ENCODE data around the gene MUSTN1. TPM values are rescaled to one million over a fixed set of nuclear protein-coding genes. Genes with fewer than 3 reads are reported as not detected.

MUSTN1 gene
- total RNA-seq, 1 donor from 2014 or later: 6.9 TPM

GRCh38 chr3:52848617-52849016, 13.8 kb upstream of the MUSTN1 start:
- TF ChIP-seq CTCF (IDR thresholded peaks at IDR 0.05): no peak
- H3K4me3 Mint-ChIP-seq (ENCODE audit: unreplicated experiment): no peak overlapping the region
- no peak for DNase-seq (ENCODE audit: low spot score)
- no peaks in the 10 kb centered on the region for H3K27me3 Mint-ChIP-seq (ENCODE audit: low read depth)
- peaks cover 3% of the 10 kb centered on the region for H3K36me3 Mint-ChIP-seq (ENCODE audit: low read depth)
- H3K27ac Mint-ChIP-seq (ENCODE audit: unreplicated experiment): peak overlapping the region; percentile 71
- no peaks in the 10 kb centered on the region for H3K9me3 Mint-ChIP-seq (ENCODE audit: low read depth)
- peaks cover 35% of the 10 kb centered on the region for H3K4me1 Mint-ChIP-seq (ENCODE audit: low read depth)

DNA sequence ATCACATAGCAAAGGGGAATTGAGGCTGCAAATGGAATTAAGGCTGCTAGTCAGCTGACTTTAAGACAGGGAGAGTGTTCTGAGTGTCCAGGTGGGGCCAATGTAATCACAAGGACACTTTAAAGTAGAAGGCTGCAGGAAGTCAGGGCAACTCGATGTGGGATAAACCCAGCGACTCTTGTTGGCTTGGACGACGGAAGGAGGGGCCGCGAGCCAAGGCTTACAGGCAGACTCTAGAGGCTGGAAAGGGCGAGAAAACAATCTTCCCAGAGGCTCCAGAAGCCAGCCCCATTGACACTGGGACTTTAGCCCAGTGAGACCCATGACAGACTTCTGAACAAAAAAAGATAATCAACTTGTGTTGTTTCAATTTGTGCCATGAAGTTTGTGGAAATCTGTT, 12.9 kb upstream of the MUSTN1 start:
- DNase-seq (ENCODE audit: low spot score): no peak
- Mint-ChIP-seq H3K9me3 (ENCODE audit: low read depth) (no peaks in the 10 kb centered on the region), H3K4me3 (ENCODE audit: unreplicated experiment) (no peak overlapping the region), H3K36me3 (ENCODE audit: low read depth) (peaks cover 5% of the 10 kb centered on the region), H3K4me1 (ENCODE audit: low read depth) (peaks cover 41% of the 10 kb centered on the region), H3K27ac (ENCODE audit: unreplicated experiment) (no peak overlapping the region), H3K27me3 (ENCODE audit: low read depth) (no peaks in the 10 kb centered on the region)
- TF ChIP-seq CTCF (IDR thresholded peaks at IDR 0.05): no peak

DNA sequence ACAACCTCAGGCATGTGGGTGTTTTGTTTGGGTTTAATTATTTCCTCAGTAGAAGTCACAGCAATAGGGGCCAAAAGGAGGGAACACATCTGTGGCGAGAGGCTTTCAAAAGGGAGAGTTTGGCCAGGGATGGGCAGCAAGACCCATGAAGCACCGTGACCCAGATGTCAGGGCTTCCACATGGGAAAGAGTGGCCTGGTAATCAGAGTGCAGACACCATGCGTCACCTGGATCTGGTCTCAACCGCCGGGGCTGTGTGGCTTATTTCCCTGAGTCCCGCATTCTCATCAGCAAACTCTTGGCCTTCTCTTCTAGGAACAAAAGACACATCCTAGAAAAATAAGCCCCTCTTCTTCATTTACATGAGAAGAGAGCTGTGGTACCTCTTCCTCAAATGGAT, 12.4 kb upstream of the MUSTN1 start:
- H3K9me3 Mint-ChIP-seq (ENCODE audit: low read depth): no peaks in the 10 kb centered on the region
- no peaks in the 10 kb centered on the region for H3K27me3 Mint-ChIP-seq (ENCODE audit: low read depth)
- no peak overlapping the region for H3K4me3 Mint-ChIP-seq (ENCODE audit: unreplicated experiment)
- DNase-seq (ENCODE audit: low spot score): no peak
- TF ChIP-seq CTCF (IDR thresholded peaks at IDR 0.05): no peak
- H3K36me3 Mint-ChIP-seq (ENCODE audit: low read depth): peaks cover 5% of the 10 kb centered on the region
- H3K27ac Mint-ChIP-seq (ENCODE audit: unreplicated experiment): peak overlapping the region; percentile 95
- peaks cover 41% of the 10 kb centered on the region for H3K4me1 Mint-ChIP-seq (ENCODE audit: low read depth)

- Mint-ChIP-seq H3K4me3 (ENCODE audit: unreplicated experiment) (no peak overlapping the region), H3K27me3 (ENCODE audit: low read depth) (no peaks in the 10 kb centered on the region), H3K27ac (ENCODE audit: unreplicated experiment) (peak overlapping the region; percentile 95), H3K36me3 (ENCODE audit: low read depth) (peaks cover 8% of the 10 kb centered on the region), H3K4me1 (ENCODE audit: low read depth) (peaks cover 45% of the 10 kb centered on the region), H3K9me3 (ENCODE audit: low read depth) (no peaks in the 10 kb centered on the region)
- TF ChIP-seq CTCF (IDR thresholded peaks at IDR 0.05): no peak
- DNase-seq (ENCODE audit: low spot score): no peak
Observed at GRCh38 chr3:52846432-52846965, 11.7 kb upstream of the MUSTN1 start.

DNA sequence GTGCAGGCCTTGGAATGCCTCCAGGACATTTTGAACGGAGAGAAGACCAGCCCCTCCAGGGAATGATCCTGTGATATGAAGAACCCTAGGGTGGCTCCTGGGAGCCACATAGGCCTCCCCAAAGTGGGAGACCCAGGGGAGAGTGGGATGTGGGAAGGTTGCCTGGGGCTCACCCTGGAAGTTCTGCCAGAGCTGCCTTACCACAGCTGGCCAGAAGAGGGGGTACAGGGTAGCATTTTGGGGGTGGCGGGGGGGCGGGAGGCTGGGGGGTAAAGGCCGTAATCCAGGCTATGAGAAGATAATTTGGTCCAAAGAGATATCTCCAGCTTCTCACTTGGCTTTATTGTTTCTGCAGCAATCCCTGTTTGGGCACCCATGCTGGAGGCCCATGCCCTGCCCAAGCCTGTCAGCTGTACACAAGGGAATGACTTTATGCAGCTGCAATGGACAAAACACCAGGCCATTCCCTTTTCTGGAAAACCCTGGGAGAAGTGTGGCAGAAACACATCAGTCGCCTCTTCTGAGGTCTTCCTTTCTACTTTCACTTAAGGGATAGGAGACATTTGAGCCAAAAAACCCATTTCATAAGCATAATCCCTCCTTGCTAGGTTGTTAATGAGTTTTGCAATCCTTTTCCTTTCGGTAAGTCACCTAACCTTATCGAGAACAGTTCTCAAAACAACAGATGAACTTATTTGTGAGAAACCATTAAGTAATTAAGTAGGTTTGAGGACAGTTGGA, 11.0 kb upstream of the MUSTN1 start:
- Mint-ChIP-seq H3K4me1 (ENCODE audit: low read depth) (peaks cover 51% of the 10 kb centered on the region), H3K36me3 (ENCODE audit: low read depth) (peaks cover 10% of the 10 kb centered on the region), H3K27me3 (ENCODE audit: low read depth) (no peaks in the 10 kb centered on the region), H3K4me3 (ENCODE audit: unreplicated experiment) (no peak overlapping the region), H3K9me3 (ENCODE audit: low read depth) (no peaks in the 10 kb centered on the region), H3K27ac (ENCODE audit: unreplicated experiment) (peak overlapping the region; percentile 95)
- TF ChIP-seq CTCF (IDR thresholded peaks at IDR 0.05): peak; percentile 71
- DNase-seq (ENCODE audit: low spot score): no peak
